ENCODE measurements around the gene SPATA16.

SPATA16 gene

GRCh38 chr3:173103469-173103868 is 37.6 kb downstream of the SPATA16 start:
- Histone ChIP-seq H3K4me1 (ENCODE audit: control insufficient read depth, insufficient read depth, low read length) (no peaks in the 10 kb centered on the region), H3K9me3 (ENCODE audit: control insufficient read depth in 2 of 2, low read length in 2 of 2) (peaks cover 0 to 5% of the 10 kb centered on the region in 2 donors), H3K9ac (ENCODE audit: low read length in 2 of 2) (no peak overlapping the region), H3K36me3 (ENCODE audit: control insufficient read depth in 2 of 2, insufficient read depth in 2 of 2, low read length in 2 of 2) (no peaks in the 10 kb centered on the region), H3K27me3 (ENCODE audit: control insufficient read depth in 1 of 2, insufficient read depth in 2 of 2, low read length in 2 of 2) (no peaks in the 10 kb centered on the region), H3K4me3 (ENCODE audit: low read length in 2 of 2) (no peak overlapping the region), H3K27ac (ENCODE audit: low read length) (no peak overlapping the region)

GRCh38 chr3:173098959-173099358 is 42.1 kb downstream of the SPATA16 start:
- Histone ChIP-seq H3K27me3 (ENCODE audit: control insufficient read depth in 1 of 2, insufficient read depth in 2 of 2, low read length in 2 of 2) (no peaks in the 10 kb centered on the region), H3K9ac (ENCODE audit: low read length in 2 of 2) (no peak overlapping the region), H3K9me3 (ENCODE audit: control insufficient read depth in 2 of 2, low read length in 2 of 2) (peaks cover 0 to 5% of the 10 kb centered on the region in 2 donors), H3K36me3 (ENCODE audit: control insufficient read depth in 2 of 2, insufficient read depth in 2 of 2, low read length in 2 of 2) (no peaks in the 10 kb centered on the region), H3K4me3 (ENCODE audit: low read length in 2 of 2) (no peak overlapping the region), H3K4me1 (ENCODE audit: control insufficient read depth, insufficient read depth, low read length) (no peaks in the 10 kb centered on the region), H3K27ac (ENCODE audit: low read length) (no peak overlapping the region)

DNA sequence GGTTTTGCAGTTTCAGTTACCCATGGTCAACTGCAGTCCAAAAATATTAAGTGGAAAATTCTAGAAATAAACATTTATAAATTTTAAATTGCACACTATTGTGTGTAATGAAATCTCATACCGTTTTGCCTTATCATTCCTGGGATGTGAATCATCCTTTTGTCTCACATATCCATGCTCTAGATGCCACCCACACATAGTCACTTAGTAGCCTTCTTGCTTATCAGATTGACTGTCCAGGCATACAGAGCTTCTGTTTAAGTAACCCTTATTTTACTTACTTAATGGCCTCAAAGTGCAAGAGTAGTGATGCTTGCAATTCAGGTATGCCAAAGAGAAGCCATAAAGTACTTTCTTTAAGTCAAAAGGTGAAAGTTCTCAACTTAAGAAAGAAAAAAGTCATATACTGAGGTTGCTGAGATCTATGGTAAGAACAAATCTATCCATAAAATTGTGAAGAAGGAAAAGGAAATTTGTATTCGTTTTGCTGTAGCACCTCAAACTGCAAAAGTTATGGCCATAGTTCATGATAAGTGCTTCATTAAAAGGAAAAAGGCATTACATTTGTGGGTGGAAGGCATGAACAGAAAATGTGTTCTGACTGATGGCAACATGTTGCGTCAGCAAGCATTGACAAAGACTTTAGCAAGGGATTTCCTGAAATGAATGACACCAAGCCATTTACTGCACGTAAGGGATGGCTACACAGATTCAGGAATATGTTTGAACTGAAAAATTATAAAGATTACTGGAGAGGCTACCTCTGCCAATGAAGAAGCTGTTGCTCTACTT is 43.8 kb downstream of the SPATA16 start:
- Histone ChIP-seq H3K27ac (ENCODE audit: low read length) (no peak overlapping the region), H3K27me3 (ENCODE audit: control insufficient read depth in 1 of 2, insufficient read depth in 2 of 2, low read length in 2 of 2) (no peaks in the 10 kb centered on the region), H3K4me3 (ENCODE audit: low read length in 2 of 2) (no peak overlapping the region), H3K9me3 (ENCODE audit: control insufficient read depth in 2 of 2, low read length in 2 of 2) (no peaks in the 10 kb centered on the region), H3K9ac (ENCODE audit: low read length in 2 of 2) (no peak overlapping the region), H3K36me3 (ENCODE audit: control insufficient read depth in 2 of 2, insufficient read depth in 2 of 2, low read length in 2 of 2) (no peaks in the 10 kb centered on the region), H3K4me1 (ENCODE audit: control insufficient read depth, insufficient read depth, low read length) (no peaks in the 10 kb centered on the region)

DNA sequence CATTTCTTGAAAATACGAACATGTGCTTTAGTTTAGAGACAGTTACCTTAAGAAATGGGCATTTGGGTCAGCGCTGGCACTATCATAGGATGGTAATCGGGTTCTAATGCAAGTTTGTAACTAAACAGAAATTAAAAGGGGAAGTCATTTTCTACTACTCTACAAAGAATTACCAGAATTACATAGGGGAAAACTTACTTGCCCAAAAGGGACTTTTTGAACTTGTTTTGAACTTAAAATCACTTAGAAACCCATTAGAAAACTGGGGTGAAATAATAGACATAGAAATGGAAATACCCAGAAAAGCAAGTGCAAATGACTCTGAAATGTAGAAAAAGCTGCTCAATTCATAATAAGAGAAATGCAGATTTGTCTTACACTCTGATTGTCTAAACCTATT is 44.9 kb downstream of the SPATA16 start:
- Histone ChIP-seq H3K4me3 (ENCODE audit: low read length in 2 of 2) (no peak overlapping the region), H3K27ac (ENCODE audit: low read length) (no peak overlapping the region), H3K4me1 (ENCODE audit: control insufficient read depth, insufficient read depth, low read length) (no peaks in the 10 kb centered on the region), H3K9ac (ENCODE audit: low read length in 2 of 2) (no peak overlapping the region), H3K9me3 (ENCODE audit: control insufficient read depth in 2 of 2, low read length in 2 of 2) (no peaks in the 10 kb centered on the region), H3K27me3 (ENCODE audit: control insufficient read depth in 1 of 2, insufficient read depth in 2 of 2, low read length in 2 of 2) (no peaks in the 10 kb centered on the region), H3K36me3 (ENCODE audit: control insufficient read depth in 2 of 2, insufficient read depth in 2 of 2, low read length in 2 of 2) (no peaks in the 10 kb centered on the region)

DNA sequence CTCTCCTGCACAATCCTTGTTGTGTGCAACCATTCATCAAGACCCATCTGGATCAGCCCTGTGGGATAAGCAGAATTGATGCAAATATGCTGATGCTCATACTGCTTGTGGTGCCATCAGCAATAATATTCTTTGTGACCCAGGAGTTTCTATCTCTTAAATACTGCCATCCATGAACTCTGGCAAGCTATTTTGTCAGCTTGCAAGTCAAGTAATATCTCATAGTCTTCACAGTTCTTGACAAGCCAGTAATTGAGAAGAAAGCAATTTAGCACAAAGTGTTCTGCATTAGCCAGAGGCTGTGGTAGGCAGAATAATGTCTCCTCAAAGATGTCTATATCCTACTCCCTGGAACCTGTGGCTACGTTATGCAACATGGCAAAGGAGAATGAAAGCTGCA is 49.0 kb downstream of the SPATA16 start:
- H3K4me3 ChIP-seq (ENCODE audit: low read length in 2 of 2) = no peak overlapping the region
- H3K36me3 ChIP-seq (ENCODE audit: control insufficient read depth in 2 of 2, insufficient read depth in 2 of 2, low read length in 2 of 2) = no peaks in the 10 kb centered on the region
- no peak overlapping the region for H3K27ac ChIP-seq (ENCODE audit: low read length)
- no peaks in the 10 kb centered on the region for H3K4me1 ChIP-seq (ENCODE audit: control insufficient read depth, insufficient read depth, low read length)
- H3K9me3 ChIP-seq (ENCODE audit: control insufficient read depth in 2 of 2, low read length in 2 of 2) = no peaks in the 10 kb centered on the region
- H3K9ac ChIP-seq (ENCODE audit: low read length in 2 of 2) = no peak overlapping the region
- H3K27me3 ChIP-seq (ENCODE audit: control insufficient read depth in 1 of 2, insufficient read depth in 2 of 2, low read length in 2 of 2) = no peaks in the 10 kb centered on the region

- Histone ChIP-seq H3K36me3 (ENCODE audit: control insufficient read depth in 2 of 2, insufficient read depth in 2 of 2, low read length in 2 of 2) (no peaks in the 10 kb centered on the region), H3K27ac (ENCODE audit: low read length) (no peak overlapping the region), H3K4me1 (ENCODE audit: control insufficient read depth, insufficient read depth, low read length) (no peaks in the 10 kb centered on the region), H3K9me3 (ENCODE audit: control insufficient read depth in 2 of 2, low read length in 2 of 2) (no peaks in the 10 kb centered on the region), H3K4me3 (ENCODE audit: low read length in 2 of 2) (no peak overlapping the region), H3K9ac (ENCODE audit: low read length in 2 of 2) (no peak overlapping the region), H3K27me3 (ENCODE audit: control insufficient read depth in 1 of 2, insufficient read depth in 2 of 2, low read length in 2 of 2) (no peaks in the 10 kb centered on the region)
Measured at GRCh38 chr3:173090492-173090891, 50.5 kb downstream of the SPATA16 start.

- Histone ChIP-seq H3K9me3 (ENCODE audit: control insufficient read depth in 2 of 2, low read length in 2 of 2) (no peaks in the 10 kb centered on the region), H3K27me3 (ENCODE audit: control insufficient read depth in 1 of 2, insufficient read depth in 2 of 2, low read length in 2 of 2) (no peaks in the 10 kb centered on the region), H3K9ac (ENCODE audit: low read length in 2 of 2) (no peak overlapping the region), H3K27ac (ENCODE audit: low read length) (no peak overlapping the region), H3K4me1 (ENCODE audit: control insufficient read depth, insufficient read depth, low read length) (no peaks in the 10 kb centered on the region), H3K4me3 (ENCODE audit: low read length in 2 of 2) (no peak overlapping the region), H3K36me3 (ENCODE audit: control insufficient read depth in 2 of 2, insufficient read depth in 2 of 2, low read length in 2 of 2) (no peaks in the 10 kb centered on the region)
Measured at GRCh38 chr3:173089283-173089682, 51.8 kb downstream of the SPATA16 start.

DNA sequence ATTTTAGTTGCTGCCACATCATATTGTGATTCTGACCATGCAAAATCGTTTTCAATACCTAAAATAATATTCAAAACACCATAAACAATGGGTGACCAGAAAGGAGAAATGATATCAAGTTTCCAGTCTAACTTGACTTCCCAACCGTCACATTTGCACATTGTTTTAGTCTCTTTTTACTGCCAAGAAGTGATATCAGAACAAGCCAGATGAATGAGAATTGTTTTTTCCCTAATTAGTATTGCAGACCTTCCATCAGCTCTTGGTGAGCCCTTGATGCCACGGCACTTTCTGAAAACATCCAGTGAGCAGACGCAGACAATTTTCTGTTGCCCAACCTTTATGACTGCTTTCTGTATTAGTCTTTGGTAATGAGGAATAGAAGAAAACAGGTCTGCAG is 62.5 kb downstream of the SPATA16 start:
- H3K27me3 ChIP-seq (ENCODE audit: control insufficient read depth in 1 of 2, insufficient read depth in 2 of 2, low read length in 2 of 2) = no peaks in the 10 kb centered on the region
- H3K9ac ChIP-seq (ENCODE audit: low read length in 2 of 2) = no peak overlapping the region
- H3K9me3 ChIP-seq (ENCODE audit: control insufficient read depth in 2 of 2, low read length in 2 of 2) = peaks cover 0 to 2% of the 10 kb centered on the region in 2 donors
- no peak overlapping the region for H3K27ac ChIP-seq (ENCODE audit: low read length)
- H3K36me3 ChIP-seq (ENCODE audit: control insufficient read depth in 2 of 2, insufficient read depth in 2 of 2, low read length in 2 of 2) = no peaks in the 10 kb centered on the region
- H3K4me3 ChIP-seq (ENCODE audit: low read length in 2 of 2) = no peak overlapping the region
- H3K4me1 ChIP-seq (ENCODE audit: control insufficient read depth, insufficient read depth, low read length) = no peaks in the 10 kb centered on the region

DNA sequence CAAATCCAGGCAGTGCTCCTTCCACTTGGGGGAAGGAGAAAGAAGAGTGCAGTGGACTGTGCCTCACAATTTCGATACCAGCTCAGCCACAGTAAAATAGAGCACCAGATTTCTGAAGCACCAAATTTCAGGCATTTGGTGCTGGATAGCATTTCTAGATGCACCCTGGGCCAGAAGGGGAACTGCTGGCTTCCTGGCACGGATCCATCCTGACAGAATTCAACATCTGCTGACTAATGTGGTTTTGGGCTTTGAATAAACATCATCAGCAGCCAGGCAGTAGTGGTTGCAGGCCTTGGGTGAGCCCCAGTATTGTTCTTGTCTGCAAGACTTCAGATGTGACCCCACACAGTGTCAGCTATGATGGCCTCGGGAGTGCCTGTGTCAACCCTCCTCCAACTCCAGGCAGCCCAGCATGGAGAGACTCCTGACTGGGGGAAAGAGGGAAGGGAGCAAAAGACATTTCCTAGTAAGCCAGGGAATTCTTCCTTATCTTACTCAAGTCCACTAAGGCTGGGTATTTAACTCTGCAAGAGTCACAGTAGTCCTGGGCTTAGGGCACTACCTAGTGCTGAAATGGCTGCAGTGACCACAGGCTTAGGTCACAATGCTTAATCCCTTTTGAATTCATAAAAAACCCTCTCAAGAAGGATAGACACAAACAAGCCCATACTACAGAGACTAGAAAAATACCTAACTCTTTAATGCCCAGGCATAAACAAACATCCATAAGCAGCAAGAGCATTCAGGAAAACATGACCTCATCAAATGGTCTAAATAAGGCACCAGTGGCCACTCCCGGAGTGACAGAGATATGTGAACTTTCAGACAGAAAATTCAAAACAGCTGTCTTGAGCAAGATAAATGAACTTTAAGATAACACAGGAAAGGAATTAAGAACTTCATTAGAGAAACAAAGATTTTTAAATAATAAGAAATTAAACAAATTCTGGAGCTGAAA is 74.7 kb downstream of the SPATA16 start:
- Histone ChIP-seq H3K4me3 (ENCODE audit: low read length in 2 of 2) (no peak overlapping the region), H3K9ac (ENCODE audit: low read length in 2 of 2) (no peak overlapping the region), H3K9me3 (ENCODE audit: control insufficient read depth in 2 of 2, low read length in 2 of 2) (no peaks in the 10 kb centered on the region), H3K27me3 (ENCODE audit: control insufficient read depth in 1 of 2, insufficient read depth in 2 of 2, low read length in 2 of 2) (no peaks in the 10 kb centered on the region), H3K27ac (ENCODE audit: low read length) (no peak overlapping the region), H3K4me1 (ENCODE audit: control insufficient read depth, insufficient read depth, low read length) (no peaks in the 10 kb centered on the region), H3K36me3 (ENCODE audit: control insufficient read depth in 2 of 2, insufficient read depth in 2 of 2, low read length in 2 of 2) (no peaks in the 10 kb centered on the region)

DNA sequence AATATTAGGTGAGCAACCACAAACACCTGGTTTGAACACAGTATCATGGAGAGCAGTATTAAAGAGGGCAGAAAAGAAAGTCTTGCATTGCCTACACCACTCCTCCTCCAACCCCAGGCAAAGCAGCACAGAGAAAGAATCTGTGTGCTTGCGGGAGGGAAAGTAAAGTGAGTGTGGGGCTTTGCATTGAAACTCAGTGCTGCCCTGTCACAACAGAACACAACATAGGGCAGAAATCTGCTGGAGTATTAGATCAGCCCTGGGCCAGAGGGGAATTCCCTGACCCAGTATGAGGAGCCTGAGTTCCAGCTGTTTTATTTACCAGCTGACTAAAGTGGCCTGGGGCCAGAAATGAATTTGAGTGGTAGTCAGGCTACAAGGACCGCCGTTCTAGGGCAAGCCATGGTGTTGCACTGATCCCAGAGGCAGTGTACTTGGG is 75.5 kb downstream of the SPATA16 start:
- Histone ChIP-seq H3K27me3 (ENCODE audit: control insufficient read depth in 1 of 2, insufficient read depth in 2 of 2, low read length in 2 of 2) (no peaks in the 10 kb centered on the region), H3K9me3 (ENCODE audit: control insufficient read depth in 2 of 2, low read length in 2 of 2) (no peaks in the 10 kb centered on the region), H3K27ac (ENCODE audit: low read length) (no peak overlapping the region), H3K4me1 (ENCODE audit: control insufficient read depth, insufficient read depth, low read length) (no peaks in the 10 kb centered on the region), H3K36me3 (ENCODE audit: control insufficient read depth in 2 of 2, insufficient read depth in 2 of 2, low read length in 2 of 2) (no peaks in the 10 kb centered on the region), H3K9ac (ENCODE audit: low read length in 2 of 2) (no peak overlapping the region), H3K4me3 (ENCODE audit: low read length in 2 of 2) (no peak overlapping the region)
